ENCODE data around the gene ALPL. TPM values are rescaled to one million over a fixed set of nuclear protein-coding genes. Genes with fewer than 3 reads are reported as not detected.

ALPL gene
- total and polyA plus RNA-seq, 9 of the 15 experiments (the other 6 are each of a cell fraction or from before 2014, with no cell fraction given) = 0.04 to 0.38 (median 0.18) TPM; not detected in 4

DNA sequence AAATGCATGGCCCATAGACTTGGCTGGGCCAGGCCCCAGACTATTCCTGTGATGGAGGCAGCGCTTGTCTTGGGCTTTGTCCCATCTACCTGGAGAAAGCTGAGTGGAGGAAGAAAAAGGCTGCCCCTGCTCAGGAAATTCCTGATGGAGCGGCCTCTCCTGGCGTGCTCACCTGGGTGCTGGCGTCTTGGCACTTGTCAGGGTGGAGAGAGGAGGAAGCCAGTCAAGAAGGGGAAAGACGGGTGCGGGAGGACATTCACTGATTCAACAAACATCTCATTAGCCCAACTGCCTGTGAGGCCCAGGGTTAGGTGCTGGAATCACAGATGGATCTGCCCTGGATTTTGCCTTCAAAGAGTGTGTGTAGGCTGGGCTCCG, 16.1 kb downstream of the ALPL start:
- Histone ChIP-seq H3K27me3 (ENCODE audit: control insufficient read depth in 2 of 2, insufficient read depth in 2 of 2, low read length in 2 of 2) (peaks cover 37 to 52% of the 10 kb centered on the region in 2 experiments), H2AFZ (ENCODE audit: low read depth, low read length) (no peak overlapping the region), H3K9me1 (ENCODE audit: control insufficient read depth, insufficient read depth, low read length) (no peaks in the 10 kb centered on the region), H3K27ac (ENCODE audit: extremely low read depth, low read depth, low read length) (no peak overlapping the region), H3K36me3 (ENCODE audit: control insufficient read depth, insufficient read depth, low read length) (no peaks in the 10 kb centered on the region), H4K20me1 (replicated peaks; ENCODE audit: control insufficient read depth, insufficient read depth, low read length) (peaks cover 3% of the 10 kb centered on the region; the same call in 1 of the 2 replicates), H3K4me2 (ENCODE audit: insufficient read depth, low read length) (no peak overlapping the region), H3K9ac (ENCODE audit: insufficient read depth in 1 of 2, low read depth in 2 of 2, low read length in 2 of 2) (no peak overlapping the region), H3K9me3 (replicated peaks; ENCODE audit: control insufficient read depth, insufficient read depth, low read depth, low read length) (no peaks in the 10 kb centered on the region), H3K79me2 (ENCODE audit: control insufficient read depth, insufficient read depth, low read length) (no peaks in the 10 kb centered on the region), H3K4me1 (replicated peaks in 1 of 2; ENCODE audit: control insufficient read depth in 2 of 2, insufficient read depth in 2 of 2, low read length in 2 of 2) (no peaks in the 10 kb centered on the region), H3K4me3 (no peak overlapping the region)
- DNase-seq (ENCODE audit: extremely low read depth in 1 of 4, low spot score in 3 of 4) (no peak), FAIRE-seq (no peak), ATAC-seq (no peak)
- 8% methylated on average over 7 of the region's 7 CpGs for WGBS (ENCODE audit: insufficient coverage, low coverage, missing lambda C conversion rate)
- ChIA-PET CTCF (ENCODE audit: low intra/inter-chr PET ratio) (no interaction called here), POLR2A (interaction anchor here (0.7 to 1.1 kb wide), 2 partner anchors 8 to 138 kb away, joined by 3 read pairs; no protein-coding TSS in a partner anchor)
- no peak for TF ChIP-seq HEY1 (CRISPR knock-in tag; IDR thresholded peaks at IDR 0.05; ENCODE audit: borderline replicate concordance)
- TF ChIP-seq CREBBP (IDR thresholded peaks at IDR 0.05; ENCODE audit: low read depth, low read length) = no peak
- no peak for TF ChIP-seq GTF2A2 (tag; IDR thresholded peaks at IDR 0.05)
- TF ChIP-seq ZKSCAN1 (IDR thresholded peaks at IDR 0.05; ENCODE audit: low read depth, low read length) = no peak
- TF ChIP-seq, protein P1, sequence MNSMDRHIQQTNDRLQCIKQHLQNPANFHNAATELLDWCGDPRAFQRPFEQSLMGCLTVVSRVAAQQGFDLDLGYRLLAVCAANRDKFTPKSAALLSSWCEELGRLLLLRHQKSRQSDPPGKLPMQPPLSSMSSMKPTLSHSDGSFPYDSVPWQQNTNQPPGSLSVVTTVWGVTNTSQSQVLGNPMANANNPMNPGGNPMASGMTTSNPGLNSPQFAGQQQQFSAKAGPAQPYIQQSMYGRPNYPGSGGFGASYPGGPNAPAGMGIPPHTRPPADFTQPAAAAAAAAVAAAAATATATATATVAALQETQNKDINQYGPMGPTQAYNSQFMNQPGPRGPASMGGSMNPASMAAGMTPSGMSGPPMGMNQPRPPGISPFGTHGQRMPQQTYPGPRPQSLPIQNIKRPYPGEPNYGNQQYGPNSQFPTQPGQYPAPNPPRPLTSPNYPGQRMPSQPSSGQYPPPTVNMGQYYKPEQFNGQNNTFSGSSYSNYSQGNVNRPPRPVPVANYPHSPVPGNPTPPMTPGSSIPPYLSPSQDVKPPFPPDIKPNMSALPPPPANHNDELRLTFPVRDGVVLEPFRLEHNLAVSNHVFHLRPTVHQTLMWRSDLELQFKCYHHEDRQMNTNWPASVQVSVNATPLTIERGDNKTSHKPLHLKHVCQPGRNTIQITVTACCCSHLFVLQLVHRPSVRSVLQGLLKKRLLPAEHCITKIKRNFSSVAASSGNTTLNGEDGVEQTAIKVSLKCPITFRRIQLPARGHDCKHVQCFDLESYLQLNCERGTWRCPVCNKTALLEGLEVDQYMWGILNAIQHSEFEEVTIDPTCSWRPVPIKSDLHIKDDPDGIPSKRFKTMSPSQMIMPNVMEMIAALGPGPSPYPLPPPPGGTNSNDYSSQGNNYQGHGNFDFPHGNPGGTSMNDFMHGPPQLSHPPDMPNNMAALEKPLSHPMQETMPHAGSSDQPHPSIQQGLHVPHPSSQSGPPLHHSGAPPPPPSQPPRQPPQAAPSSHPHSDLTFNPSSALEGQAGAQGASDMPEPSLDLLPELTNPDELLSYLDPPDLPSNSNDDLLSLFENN (IDR thresholded peaks at IDR 0.05; ENCODE audit: low read depth in 2 of 2, low read length in 2 of 2) = no peak
- TF ChIP-seq, protein P2, sequence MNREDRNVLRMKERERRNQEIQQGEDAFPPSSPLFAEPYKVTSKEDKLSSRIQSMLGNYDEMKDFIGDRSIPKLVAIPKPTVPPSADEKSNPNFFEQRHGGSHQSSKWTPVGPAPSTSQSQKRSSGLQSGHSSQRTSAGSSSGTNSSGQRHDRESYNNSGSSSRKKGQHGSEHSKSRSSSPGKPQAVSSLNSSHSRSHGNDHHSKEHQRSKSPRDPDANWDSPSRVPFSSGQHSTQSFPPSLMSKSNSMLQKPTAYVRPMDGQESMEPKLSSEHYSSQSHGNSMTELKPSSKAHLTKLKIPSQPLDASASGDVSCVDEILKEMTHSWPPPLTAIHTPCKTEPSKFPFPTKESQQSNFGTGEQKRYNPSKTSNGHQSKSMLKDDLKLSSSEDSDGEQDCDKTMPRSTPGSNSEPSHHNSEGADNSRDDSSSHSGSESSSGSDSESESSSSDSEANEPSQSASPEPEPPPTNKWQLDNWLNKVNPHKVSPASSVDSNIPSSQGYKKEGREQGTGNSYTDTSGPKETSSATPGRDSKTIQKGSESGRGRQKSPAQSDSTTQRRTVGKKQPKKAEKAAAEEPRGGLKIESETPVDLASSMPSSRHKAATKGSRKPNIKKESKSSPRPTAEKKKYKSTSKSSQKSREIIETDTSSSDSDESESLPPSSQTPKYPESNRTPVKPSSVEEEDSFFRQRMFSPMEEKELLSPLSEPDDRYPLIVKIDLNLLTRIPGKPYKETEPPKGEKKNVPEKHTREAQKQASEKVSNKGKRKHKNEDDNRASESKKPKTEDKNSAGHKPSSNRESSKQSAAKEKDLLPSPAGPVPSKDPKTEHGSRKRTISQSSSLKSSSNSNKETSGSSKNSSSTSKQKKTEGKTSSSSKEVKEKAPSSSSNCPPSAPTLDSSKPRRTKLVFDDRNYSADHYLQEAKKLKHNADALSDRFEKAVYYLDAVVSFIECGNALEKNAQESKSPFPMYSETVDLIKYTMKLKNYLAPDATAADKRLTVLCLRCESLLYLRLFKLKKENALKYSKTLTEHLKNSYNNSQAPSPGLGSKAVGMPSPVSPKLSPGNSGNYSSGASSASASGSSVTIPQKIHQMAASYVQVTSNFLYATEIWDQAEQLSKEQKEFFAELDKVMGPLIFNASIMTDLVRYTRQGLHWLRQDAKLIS (CRISPR knock-in tag; IDR thresholded peaks at IDR 0.05) = no peak
- TF ChIP-seq MBD2 (IDR thresholded peaks at IDR 0.05; ENCODE audit: borderline replicate concordance, low read depth) = no peak
- no peak for TF ChIP-seq BACH1 (tag; IDR thresholded peaks at IDR 0.05)
- TF ChIP-seq PHF8 (IDR thresholded peaks at IDR 0.05; ENCODE audit: borderline replicate concordance, low read length) = no peak
- TF ChIP-seq, protein P3, sequence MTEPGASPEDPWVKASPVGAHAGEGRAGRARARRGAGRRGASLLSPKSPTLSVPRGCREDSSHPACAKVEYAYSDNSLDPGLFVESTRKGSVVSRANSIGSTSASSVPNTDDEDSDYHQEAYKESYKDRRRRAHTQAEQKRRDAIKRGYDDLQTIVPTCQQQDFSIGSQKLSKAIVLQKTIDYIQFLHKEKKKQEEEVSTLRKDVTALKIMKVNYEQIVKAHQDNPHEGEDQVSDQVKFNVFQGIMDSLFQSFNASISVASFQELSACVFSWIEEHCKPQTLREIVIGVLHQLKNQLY (CRISPR knock-in tag; conservative IDR thresholded peaks at IDR 0.05) = no peak
- TF ChIP-seq SREBF1 (IDR thresholded peaks at IDR 0.05; ENCODE audit: borderline replicate concordance, low read depth, low read length) = no peak
- TF ChIP-seq CTBP1 (IDR thresholded peaks at IDR 0.05; ENCODE audit: borderline replicate concordance) = no peak
- TF ChIP-seq KHSRP (IDR thresholded peaks at IDR 0.05) = no peak
- no peak for TF ChIP-seq ZNF41 (CRISPR knock-in tag; conservative IDR thresholded peaks at IDR 0.05)
- TF ChIP-seq ZNF584 (CRISPR knock-in tag; IDR thresholded peaks at IDR 0.05; ENCODE audit: low read depth) = no peak
- no peak for TF ChIP-seq RBM39 (optimal IDR thresholded peaks at IDR 0.05; ENCODE audit: low read depth, low read length)
- in situ Hi-C loops (cut with MboI) = no loop called here
- intact Hi-C loops (cut with micrococcal nuclease) = no loop called here
- no TSS peak for BruUV-seq (replicated peaks)
